Prostate gland (tissue), 2 donors: ENCODE data around the gene RASSF5. TPM values are rescaled to one million over a fixed set of nuclear protein-coding genes. Genes with fewer than 3 reads are reported as not detected.

Experiments used
- DNase-seq: peaks from one replicate; pipeline ENCODE4 v3.0.0-alpha.2; 2019; ENCODE audit warnings: low spot score
- H3K27ac ChIP-seq, 2 donors: fragments of 200-600 bp; sonication (generic); 2 replicates each; pipeline ENCODE4 v1.5.1; 2017 to 2019
- H3K27me3 ChIP-seq: fragments of 200-600 bp; sonication (generic); replicated peaks from 2 replicates; pipeline ENCODE4 v1.5.1; 2019; ENCODE audit not compliant: insufficient read depth
- H3K36me3 ChIP-seq, 2 donors: fragments of 200-600 bp; sonication (generic); 1 replicate in 1 of 2; 2 replicates in 1 of 2; pipeline versions ENCODE4 v1.5.1 to v1.8.1; 2017 to 2019
- H3K4me1 ChIP-seq: fragments of 200-600 bp; sonication (generic); replicated peaks from 2 replicates; pipeline ENCODE4 v1.5.1; 2019
- H3K4me3 ChIP-seq, 2 donors: fragments of 200-600 bp; sonication (generic); 2 replicates each; pipeline ENCODE4 v1.5.1; 2017 to 2019
- H3K9me3 ChIP-seq: fragments of 200-600 bp; sonication (generic); 2 replicates; pipeline ENCODE4 v1.5.1; 2017
- CTCF ChIP-seq, 4 experiments: fragments of 200-600 bp in 2 of 4; fragments of 450-650 bp in 2 of 4; sonication (generic) in 2 of 4; IDR thresholded peaks; 1 replicate in 3 of 4; 2 replicates in 1 of 4; pipeline ENCODE4 v1.5.1; 2016 to 2019; ENCODE audit warnings: antibody characterized with exemption in 4 of 4, mild to moderate bottlenecking in 2 of 4, moderate library complexity in 2 of 4
- POLR2A ChIP-seq: fragments of 450-650 bp; IDR thresholded peaks from one replicate; pipeline ENCODE4 v1.6.1; 2016; ENCODE audit warnings: antibody characterized with exemption, mild to moderate bottlenecking
- POLR2AphosphoS5 ChIP-seq: sonication (generic); formaldehyde crosslinking; IDR thresholded peaks from one replicate; pipeline ENCODE4 v1.6.1; 2017; ENCODE audit warnings: antibody characterized with exemption
- WGBS: methylation state at CpG from one replicate; pipeline ENCODE4 v1.1.5; 2018; 5-methylcytosine and 5-hydroxymethylcytosine counted together
- intact Hi-C: fragments of 100-400 bp; cut with DNase I; formaldehyde crosslinking; loops from one replicate; pipeline ENCODE4 v1.14.2; 2022
- total RNA-seq, 2 donors: library from RNA; depleted of rRNA; stranded (reverse); fragments of >200 nt; gene quantifications; one replicate each; pipeline ENCODE4 v1.1.0, GENCODE V29; 2016

Gene RASSF5
- total RNA-seq, 2 donors from 2014 or later: 22.2 to 42.5 TPM

- Histone ChIP-seq H3K27ac (no peak overlapping the region), H3K36me3 (no peaks in the 10 kb centered on the region), H3K27me3 (no peaks in the 10 kb centered on the region), H3K4me3 (no peak overlapping the region), H3K4me1 (no peaks in the 10 kb centered on the region), H3K9me3 (no peaks in the 10 kb centered on the region)
- 84% methylated on average over 12 of the region's 12 CpGs for WGBS
- no peak for TF ChIP-seq CTCF (IDR thresholded peaks at IDR 0.05)
- TF ChIP-seq POLR2AphosphoS5: no peak
- no peak for TF ChIP-seq POLR2A
- no peak for DNase-seq
- intact Hi-C loops: loop anchor here (2.0 to 10.0 kb wide), 2 partner anchors 94 to 484 kb away; partner anchors contain the start of gene FCAMR
Measured at GRCh38 chr1:206490771-206491405, 16.4 kb upstream of the RASSF5 start.

DNA sequence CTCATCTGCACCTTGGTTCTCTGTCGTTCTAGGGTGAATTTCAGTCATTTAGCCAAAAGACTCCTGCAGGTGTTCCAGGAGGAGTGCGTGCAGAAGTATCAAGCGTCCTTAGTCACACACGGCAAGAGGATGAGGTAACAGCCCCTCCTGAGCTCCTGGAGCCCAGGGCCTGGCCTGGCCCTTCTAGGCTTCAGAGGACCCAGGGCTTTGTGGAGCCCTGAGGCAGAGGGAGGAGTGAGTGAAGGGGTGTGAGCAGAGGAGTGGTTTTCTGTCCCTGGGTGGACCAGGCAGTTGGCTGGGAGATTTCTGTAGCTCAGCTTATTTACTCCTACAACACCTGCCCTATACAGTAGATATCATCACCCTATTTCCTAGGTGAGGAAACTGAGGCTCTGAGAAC lies 15.7 kb upstream of the RASSF5 start:
- Histone ChIP-seq H3K4me1 (no peaks in the 10 kb centered on the region), H3K27me3 (no peaks in the 10 kb centered on the region), H3K4me3 (no peak overlapping the region), H3K9me3 (no peaks in the 10 kb centered on the region), H3K36me3 (no peaks in the 10 kb centered on the region), H3K27ac (no peak overlapping the region)
- DNase-seq: no peak
- intact Hi-C loops: loop anchor here (2.0 to 10.0 kb wide), 2 partner anchors 93 to 483 kb away; partner anchors contain the start of gene FCAMR
- TF ChIP-seq POLR2AphosphoS5: no peak
- TF ChIP-seq POLR2A: no peak
- TF ChIP-seq CTCF (IDR thresholded peaks at IDR 0.05): no peak
- WGBS: 94% methylated on average over 4 of the region's 4 CpGs

GRCh38 chr1:206492589-206492988 lies 14.7 kb upstream of the RASSF5 start:
- WGBS: 93% methylated on average over 10 of the region's 10 CpGs

GRCh38 chr1:206493279-206493678 lies 14.1 kb upstream of the RASSF5 start:
- DNase-seq: no peak
- intact Hi-C loops: loop anchor here (10.0 kb wide), 1 partner anchor 482 kb away; the partner anchor contains the start of gene FCAMR
- Histone ChIP-seq H3K9me3 (no peaks in the 10 kb centered on the region), H3K4me1 (no peaks in the 10 kb centered on the region), H3K27ac (no peak overlapping the region), H3K36me3 (no peaks in the 10 kb centered on the region), H3K4me3 (no peak overlapping the region), H3K27me3 (no peaks in the 10 kb centered on the region)
- WGBS: 86% methylated on average over 9 of the region's 9 CpGs
- TF ChIP-seq POLR2A (no peak), CTCF (IDR thresholded peaks at IDR 0.05) (no peak), POLR2AphosphoS5 (no peak)

More at GRCh38 chr1:206492589-206492988, 14.7 kb upstream of the RASSF5 start:
- Histone ChIP-seq H3K9me3 (no peaks in the 10 kb centered on the region), H3K4me3 (no peak overlapping the region), H3K36me3 (no peaks in the 10 kb centered on the region), H3K27me3 (no peaks in the 10 kb centered on the region), H3K27ac (no peak overlapping the region), H3K4me1 (no peaks in the 10 kb centered on the region)
- DNase-seq: no peak
- TF ChIP-seq POLR2A: no peak
- TF ChIP-seq POLR2AphosphoS5: no peak
- no peak for TF ChIP-seq CTCF (IDR thresholded peaks at IDR 0.05)
- intact Hi-C loops: loop anchor here (10.0 kb wide), 1 partner anchor 482 kb away; the partner anchor contains the start of gene FCAMR

GRCh38 chr1:206495011-206495461 lies 12.3 kb upstream of the RASSF5 start:
- TF ChIP-seq POLR2A: no peak
- TF ChIP-seq POLR2AphosphoS5: no peak
- TF ChIP-seq CTCF (IDR thresholded peaks at IDR 0.05): no peak
- Histone ChIP-seq H3K4me3 (no peak overlapping the region), H3K27me3 (no peaks in the 10 kb centered on the region), H3K4me1 (no peaks in the 10 kb centered on the region), H3K36me3 (no peaks in the 10 kb centered on the region), H3K9me3 (no peaks in the 10 kb centered on the region), H3K27ac (peak overlapping the region in 1 of 2 donors; percentile 22)
- DNase-seq: no peak
- 66% methylated on average over 6 of the region's 6 CpGs for WGBS
- intact Hi-C loops: loop anchor here (10.0 kb wide), 1 partner anchor 480 kb away; the partner anchor contains the start of gene FCAMR
